ENCODE results near the gene CCL22. TPM values are rescaled to one million over a fixed set of nuclear protein-coding genes. Genes with fewer than 3 reads are reported as not detected.
"Not testable (repeated sequence)": the region's sequence is repeated elsewhere in the genome, so short reads cannot be mapped to it uniquely, and the experiment has no call there.

Gene CCL22
- total RNA-seq, 1 experiment from 2014 or later: 0.68 TPM

DNA sequence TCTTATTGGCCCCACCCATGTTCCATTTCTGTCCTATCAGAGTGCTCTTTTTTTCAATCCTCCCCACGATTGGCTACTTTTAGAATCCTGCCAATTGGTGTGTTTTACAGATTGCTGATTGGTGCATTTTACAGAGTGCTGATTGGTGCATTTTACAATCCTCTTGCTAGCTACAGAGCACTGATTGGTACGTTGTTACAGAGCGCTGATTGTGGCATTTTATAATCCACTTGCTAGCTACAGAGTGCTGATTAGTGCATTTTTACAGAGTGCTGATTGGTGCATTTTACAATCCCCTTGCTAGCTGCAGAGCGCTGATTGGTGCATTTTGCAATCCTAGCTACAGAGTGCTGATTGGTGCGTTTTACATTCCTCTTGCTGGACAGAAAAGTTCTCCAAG lies 36.4 kb downstream of the CCL22 start:
- intact Hi-C loops (cut with micrococcal nuclease; ENCODE audit: unreplicated experiment): no loop called here
- no peaks in the 10 kb centered on the region for H3K4me1 Mint-ChIP-seq (ENCODE audit: low read depth, unreplicated experiment)
- H3K36me3 Mint-ChIP-seq (ENCODE audit: insufficient read depth, unreplicated experiment): no peaks in the 10 kb centered on the region
- no peak overlapping the region for H3K27ac Mint-ChIP-seq (ENCODE audit: unreplicated experiment)
- no peak for DNase-seq
- Histone ChIP-seq H3K4me3 (ENCODE audit: low read depth, low read length) (no peak overlapping the region), H3K9me3 (peaks cover 7% of the 10 kb centered on the region; the same call in 1 of the 2 replicates), H3K4me1 (no peaks in the 10 kb centered on the region), H3K27me3 (replicated peaks; ENCODE audit: control insufficient read depth, insufficient read depth, low read length) (no peaks in the 10 kb centered on the region), H3K36me3 (ENCODE audit: control insufficient read depth, insufficient read depth, low read length) (no peaks in the 10 kb centered on the region)
- H3K27me3 Mint-ChIP-seq (ENCODE audit: insufficient read depth, unreplicated experiment): no peaks in the 10 kb centered on the region
- CTCF ChIA-PET: no interaction called here
- BruUV-seq (replicated peaks): no TSS peak
- TF ChIP-seq, protein P1, sequence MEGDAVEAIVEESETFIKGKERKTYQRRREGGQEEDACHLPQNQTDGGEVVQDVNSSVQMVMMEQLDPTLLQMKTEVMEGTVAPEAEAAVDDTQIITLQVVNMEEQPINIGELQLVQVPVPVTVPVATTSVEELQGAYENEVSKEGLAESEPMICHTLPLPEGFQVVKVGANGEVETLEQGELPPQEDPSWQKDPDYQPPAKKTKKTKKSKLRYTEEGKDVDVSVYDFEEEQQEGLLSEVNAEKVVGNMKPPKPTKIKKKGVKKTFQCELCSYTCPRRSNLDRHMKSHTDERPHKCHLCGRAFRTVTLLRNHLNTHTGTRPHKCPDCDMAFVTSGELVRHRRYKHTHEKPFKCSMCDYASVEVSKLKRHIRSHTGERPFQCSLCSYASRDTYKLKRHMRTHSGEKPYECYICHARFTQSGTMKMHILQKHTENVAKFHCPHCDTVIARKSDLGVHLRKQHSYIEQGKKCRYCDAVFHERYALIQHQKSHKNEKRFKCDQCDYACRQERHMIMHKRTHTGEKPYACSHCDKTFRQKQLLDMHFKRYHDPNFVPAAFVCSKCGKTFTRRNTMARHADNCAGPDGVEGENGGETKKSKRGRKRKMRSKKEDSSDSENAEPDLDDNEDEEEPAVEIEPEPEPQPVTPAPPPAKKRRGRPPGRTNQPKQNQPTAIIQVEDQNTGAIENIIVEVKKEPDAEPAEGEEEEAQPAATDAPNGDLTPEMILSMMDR (IDR thresholded peaks at IDR 0.05; ENCODE audit: insufficient read depth in 1 of 2, low read depth in 1 of 2, low read length in 1 of 2, severe bottlenecking in 1 of 2, unreplicated experiment in 1 of 2): no peak
- H3K9me3 Mint-ChIP-seq (ENCODE audit: unreplicated experiment): no peaks in the 10 kb centered on the region
- H3K4me3 Mint-ChIP-seq (ENCODE audit: unreplicated experiment): no peak overlapping the region
- POLR2A ChIA-PET: no interaction called here

DNA sequence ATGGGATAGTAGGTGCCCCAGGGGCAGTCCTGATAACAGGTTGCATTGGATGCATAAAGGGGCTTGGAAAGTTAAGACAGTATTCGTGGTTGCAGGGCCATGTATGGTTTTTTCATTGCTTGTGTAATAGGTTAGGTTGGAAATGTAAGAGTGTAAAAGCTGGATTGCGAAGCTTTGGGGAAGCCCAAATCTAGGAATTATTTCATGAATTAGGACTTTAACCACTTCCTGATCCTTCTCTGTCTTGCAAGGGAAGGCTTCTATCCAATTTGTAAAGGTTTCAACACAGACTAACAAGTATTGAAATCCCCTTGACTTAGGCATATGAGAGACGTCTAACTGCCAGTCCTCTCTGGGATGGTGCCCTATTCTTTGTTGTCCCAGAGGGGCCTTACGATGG lies 38.2 kb downstream of the CCL22 start:
- CTCF ChIA-PET: no interaction called here
- Histone ChIP-seq H3K4me1 (no peaks in the 10 kb centered on the region), H3K4me3 (ENCODE audit: low read depth, low read length) (no peak overlapping the region), H3K36me3 (ENCODE audit: control insufficient read depth, insufficient read depth, low read length) (no peaks in the 10 kb centered on the region), H3K27me3 (replicated peaks; ENCODE audit: control insufficient read depth, insufficient read depth, low read length) (no peaks in the 10 kb centered on the region), H3K9me3 (peaks cover 7% of the 10 kb centered on the region; the same call in 1 of the 2 replicates)
- DNase-seq: no peak
- no peak overlapping the region for H3K27ac Mint-ChIP-seq (ENCODE audit: unreplicated experiment)
- H3K36me3 Mint-ChIP-seq (ENCODE audit: insufficient read depth, unreplicated experiment): no peaks in the 10 kb centered on the region
- TF ChIP-seq, protein P1 (IDR thresholded peaks at IDR 0.05; ENCODE audit: insufficient read depth in 1 of 2, low read depth in 1 of 2, low read length in 1 of 2, severe bottlenecking in 1 of 2, unreplicated experiment in 1 of 2): no peak
- no peaks in the 10 kb centered on the region for H3K4me1 Mint-ChIP-seq (ENCODE audit: low read depth, unreplicated experiment)
- intact Hi-C loops (cut with micrococcal nuclease; ENCODE audit: unreplicated experiment): no loop called here
- no peak overlapping the region for H3K4me3 Mint-ChIP-seq (ENCODE audit: unreplicated experiment)
- BruUV-seq (replicated peaks): no TSS peak
- H3K9me3 Mint-ChIP-seq (ENCODE audit: unreplicated experiment): no peaks in the 10 kb centered on the region
- POLR2A ChIA-PET: no interaction called here
- H3K27me3 Mint-ChIP-seq (ENCODE audit: insufficient read depth, unreplicated experiment): no peaks in the 10 kb centered on the region

DNA sequence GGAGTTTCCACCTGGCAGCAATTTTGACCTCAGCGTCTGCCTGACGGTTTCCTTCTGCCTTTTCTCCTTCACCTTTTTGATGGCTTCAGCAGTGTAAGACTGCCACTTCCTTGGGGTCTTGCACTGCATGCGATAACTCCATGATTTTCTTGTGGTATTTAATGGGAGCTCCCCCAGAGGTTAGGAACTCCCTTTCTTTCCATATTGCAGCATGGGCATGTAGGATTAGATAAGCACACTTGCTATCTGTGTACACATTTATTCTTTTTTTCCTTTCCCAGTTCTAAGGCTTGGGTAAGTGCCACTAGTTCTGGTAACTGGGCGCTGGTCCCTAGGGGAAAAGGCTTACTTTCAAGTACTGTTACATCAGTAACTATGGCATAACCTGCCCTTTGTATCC lies 38.9 kb downstream of the CCL22 start:
- H3K27me3 Mint-ChIP-seq (ENCODE audit: insufficient read depth, unreplicated experiment); POLR2A ChIA-PET; H3K9me3 ChIP-seq; H3K4me3 ChIP-seq (ENCODE audit: low read depth, low read length); BruUV-seq (replicated peaks); H3K36me3 ChIP-seq (ENCODE audit: control insufficient read depth, insufficient read depth, low read length); H3K27me3 ChIP-seq (replicated peaks; ENCODE audit: control insufficient read depth, insufficient read depth, low read length); H3K4me1 Mint-ChIP-seq (ENCODE audit: low read depth, unreplicated experiment); H3K27ac Mint-ChIP-seq (ENCODE audit: unreplicated experiment); CTCF ChIA-PET; DNase-seq; intact Hi-C loops (cut with micrococcal nuclease; ENCODE audit: unreplicated experiment); H3K4me3 Mint-ChIP-seq (ENCODE audit: unreplicated experiment); H3K36me3 Mint-ChIP-seq (ENCODE audit: insufficient read depth, unreplicated experiment); H3K4me1 ChIP-seq; H3K9me3 Mint-ChIP-seq (ENCODE audit: unreplicated experiment): not testable (repeated sequence)
